Measurements from ENCODE around the gene TNS3.

The TNS3 gene

DNA sequence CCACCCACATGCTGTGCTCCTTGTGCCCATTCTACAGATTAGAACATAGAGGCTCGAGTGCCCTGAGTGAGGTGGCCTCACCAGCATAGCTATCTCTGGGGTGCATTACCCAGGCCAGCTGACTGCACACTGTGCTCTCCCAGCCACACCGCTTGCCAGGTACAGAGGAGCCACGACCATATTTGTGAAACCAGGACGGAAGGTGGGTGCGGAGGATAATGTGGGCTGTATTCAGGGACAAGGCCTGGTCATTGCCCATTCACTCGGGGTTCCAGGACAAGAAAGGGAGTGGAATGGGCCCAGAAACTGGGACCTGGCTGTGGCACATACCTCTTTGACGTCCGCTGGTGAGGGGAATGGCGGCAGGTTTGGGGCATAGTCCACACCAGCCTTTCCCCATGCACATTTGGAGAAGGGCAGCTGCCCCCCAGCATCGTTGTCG lies 236.0 kb downstream of the TNS3 start:
- DNase-seq, result no peak

DNA sequence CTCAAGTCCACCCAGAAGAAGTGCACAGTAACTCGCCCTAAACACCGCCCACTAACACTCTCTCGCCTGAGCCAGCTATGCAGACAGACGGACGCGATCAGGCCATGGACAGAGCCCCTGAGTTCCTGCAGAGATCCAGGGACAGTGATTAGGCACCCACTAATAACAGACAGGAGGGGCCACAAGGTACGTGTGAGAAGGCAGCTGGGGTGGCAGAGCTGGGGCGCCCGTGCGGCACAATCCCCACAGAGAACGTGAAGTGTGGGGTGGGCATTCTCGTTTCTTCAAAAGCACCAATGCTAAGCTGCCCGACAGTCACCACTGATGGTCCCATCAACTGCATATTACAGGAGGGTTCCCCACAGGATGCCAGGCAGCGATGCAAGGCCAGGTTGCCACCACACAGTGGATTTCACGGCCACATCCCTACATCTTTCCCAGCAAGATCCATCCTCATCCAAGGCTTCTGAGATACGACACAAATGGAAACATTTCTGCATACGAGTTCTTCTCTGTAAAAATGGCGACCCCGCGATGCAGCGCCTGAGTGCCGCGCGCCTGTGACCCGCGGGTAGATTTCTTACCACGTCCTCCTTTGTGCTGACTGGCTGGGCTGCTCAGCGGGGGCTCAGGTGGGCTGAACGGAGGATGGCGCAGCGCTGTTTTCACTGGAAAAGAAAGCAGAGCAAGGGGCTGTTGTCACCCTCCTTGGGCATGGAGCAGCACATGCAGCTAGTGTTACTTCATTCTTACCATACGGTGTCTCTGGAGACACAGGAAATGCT lies 237.5 kb downstream of the TNS3 start:
- no peak for DNase-seq

DNA sequence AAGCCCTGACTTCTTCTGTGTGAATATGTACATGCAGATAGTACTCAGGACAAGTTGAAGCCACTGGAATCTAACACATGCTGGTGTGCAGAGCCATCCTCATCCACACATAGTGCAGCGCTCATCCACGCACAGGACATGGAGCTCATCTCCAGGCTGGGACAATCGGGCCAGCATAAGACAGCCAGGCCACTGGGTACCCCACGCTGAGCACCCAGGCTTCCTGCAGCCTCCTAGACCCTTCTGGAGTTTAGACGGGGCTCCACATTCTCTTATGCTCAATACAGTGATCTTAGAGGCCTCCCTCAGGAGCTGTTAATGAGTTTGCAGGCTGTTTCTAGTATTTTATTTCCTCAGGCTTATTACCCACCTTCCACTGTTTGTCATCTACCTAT lies 238.9 kb downstream of the TNS3 start:
- no peak for DNase-seq

DNA sequence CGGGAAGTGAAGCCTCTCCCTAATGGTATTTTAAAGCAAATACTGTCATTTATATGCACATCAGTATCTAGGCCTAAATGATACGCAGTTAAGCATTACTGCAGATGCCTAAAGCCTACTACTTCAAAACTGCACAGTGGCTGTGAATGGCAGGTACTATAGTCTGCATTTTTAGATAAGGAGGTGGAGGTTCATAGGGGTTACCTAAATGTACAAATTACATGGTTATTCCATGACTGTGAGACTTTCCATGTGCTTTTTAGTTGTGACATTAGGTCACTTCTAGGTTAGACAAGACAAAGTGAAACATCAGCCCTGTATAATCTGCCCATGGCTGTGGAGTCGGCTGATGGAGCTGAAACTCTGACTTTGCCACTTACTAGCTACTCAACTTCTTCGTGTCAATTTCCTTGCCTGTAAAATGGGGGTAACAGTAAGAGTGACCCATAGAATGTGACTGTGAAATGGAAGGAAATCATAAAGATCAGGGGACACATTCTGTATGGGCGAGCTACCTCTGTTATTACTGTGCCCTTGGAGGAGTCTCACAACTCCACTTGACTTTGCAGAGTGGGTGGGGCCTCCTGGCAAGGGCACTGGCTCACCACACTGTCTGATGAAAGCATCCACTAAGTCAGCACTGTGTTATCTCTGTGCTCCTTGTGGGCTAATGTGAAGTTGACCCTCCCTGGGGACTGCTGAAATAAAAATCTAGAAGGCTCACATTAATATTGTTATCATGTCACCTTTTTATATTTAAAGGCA lies 239.4 kb downstream of the TNS3 start:
- DNase-seq, result no peak

DNA sequence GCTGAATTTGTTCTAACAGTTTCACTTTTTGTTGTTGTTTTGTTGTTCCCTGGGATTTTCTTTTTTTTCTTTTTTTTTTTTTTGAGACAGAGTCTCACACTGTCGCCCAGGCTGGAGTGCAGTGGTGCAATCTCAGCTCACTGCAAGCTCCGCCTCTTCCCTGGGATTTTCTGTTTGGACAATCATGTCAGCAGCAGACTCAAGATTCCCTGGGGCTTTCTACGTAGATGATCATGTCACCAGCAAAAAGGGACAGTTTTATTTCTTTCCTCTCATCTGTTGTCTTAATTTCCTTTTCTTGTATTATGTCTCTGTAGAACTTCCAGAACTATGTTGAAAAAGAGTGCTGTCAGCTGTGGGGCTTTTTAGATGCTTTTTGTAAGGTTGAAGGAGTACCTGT lies 241.4 kb downstream of the TNS3 start:
- DNase-seq, result no peak

DNA sequence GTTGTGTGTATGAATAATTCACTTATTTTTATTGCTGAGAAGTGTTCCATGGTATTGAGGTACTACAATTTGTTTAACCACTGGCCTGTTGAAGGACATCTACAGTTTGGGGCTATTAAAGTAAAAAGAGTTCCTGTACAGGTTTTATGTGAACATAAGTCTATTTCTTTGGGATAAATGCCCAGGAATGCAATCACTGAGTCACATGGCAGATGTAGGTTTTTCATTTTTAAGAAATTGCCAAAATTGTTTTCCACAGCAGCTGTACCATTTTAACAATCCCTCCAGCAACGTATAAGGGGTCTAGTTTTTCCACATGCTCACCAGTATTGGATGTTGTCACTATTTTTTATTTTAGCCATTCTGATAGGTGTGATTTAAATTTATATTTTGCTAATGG lies 243.9 kb downstream of the TNS3 start:
- DNase-seq, result no peak

DNA sequence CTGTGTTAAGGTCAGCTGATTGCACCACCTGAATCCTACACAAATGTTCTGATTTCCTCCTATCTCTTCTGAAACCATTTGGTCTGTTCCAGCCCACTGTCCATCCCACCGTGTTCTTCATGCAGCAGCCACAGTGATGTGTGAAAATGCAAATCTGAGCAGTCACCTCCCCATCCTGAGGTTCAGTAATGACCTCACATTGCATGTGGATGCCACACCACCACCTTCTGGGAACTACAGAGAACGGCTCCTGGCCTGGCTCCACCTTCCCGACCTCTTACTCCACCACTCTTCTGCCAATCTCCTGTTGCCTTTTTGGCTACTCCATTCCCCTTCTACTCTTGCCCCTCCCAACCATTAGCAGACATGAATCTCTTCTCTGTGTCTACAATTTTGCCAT lies 244.4 kb downstream of the TNS3 start:
- DNase-seq, result no peak

DNA sequence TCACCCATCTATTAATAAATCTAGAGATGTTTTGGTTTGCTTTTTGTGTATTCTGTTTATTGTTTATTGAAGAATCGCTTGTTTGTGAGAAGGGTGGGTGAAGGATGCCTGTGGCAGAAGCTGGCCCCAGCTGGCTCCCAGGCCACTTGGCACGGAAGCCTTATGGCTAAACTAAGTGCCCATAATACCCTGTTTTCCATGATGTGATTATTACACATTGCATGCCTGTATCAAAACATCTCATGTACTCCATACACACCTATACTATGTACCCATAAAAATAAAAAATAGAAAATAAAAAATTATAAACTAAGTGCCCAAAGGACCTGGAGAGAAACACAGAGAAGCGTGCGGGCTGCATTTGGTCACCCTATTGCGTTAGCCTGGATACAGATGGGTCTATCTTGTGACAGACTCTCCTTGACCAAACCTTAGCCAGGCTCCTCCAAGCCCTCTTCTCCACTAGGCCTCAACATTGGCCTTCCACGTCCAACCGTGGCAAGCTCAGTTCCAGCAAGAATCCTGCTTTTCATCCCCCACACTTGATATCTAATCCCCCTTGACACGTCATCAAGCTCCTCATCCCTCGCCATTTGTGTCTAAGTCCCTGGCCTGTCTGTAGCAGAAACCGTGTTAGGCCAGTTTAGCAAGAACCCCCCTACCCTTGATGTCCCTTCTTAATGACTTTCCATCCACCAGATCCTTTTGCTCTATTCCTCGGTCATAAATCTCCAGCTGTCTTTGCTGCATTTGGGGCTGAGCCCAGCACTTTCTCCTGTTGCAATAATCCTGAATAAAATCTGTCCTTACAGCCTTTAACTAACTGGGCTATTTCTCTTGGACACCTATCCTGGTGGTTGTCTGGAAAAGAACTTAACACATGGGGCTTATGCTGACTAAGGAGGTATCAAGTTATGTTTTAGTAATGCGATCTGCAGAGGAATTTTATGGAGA lies 245.2 kb downstream of the TNS3 start:
- no peak for DNase-seq

DNA sequence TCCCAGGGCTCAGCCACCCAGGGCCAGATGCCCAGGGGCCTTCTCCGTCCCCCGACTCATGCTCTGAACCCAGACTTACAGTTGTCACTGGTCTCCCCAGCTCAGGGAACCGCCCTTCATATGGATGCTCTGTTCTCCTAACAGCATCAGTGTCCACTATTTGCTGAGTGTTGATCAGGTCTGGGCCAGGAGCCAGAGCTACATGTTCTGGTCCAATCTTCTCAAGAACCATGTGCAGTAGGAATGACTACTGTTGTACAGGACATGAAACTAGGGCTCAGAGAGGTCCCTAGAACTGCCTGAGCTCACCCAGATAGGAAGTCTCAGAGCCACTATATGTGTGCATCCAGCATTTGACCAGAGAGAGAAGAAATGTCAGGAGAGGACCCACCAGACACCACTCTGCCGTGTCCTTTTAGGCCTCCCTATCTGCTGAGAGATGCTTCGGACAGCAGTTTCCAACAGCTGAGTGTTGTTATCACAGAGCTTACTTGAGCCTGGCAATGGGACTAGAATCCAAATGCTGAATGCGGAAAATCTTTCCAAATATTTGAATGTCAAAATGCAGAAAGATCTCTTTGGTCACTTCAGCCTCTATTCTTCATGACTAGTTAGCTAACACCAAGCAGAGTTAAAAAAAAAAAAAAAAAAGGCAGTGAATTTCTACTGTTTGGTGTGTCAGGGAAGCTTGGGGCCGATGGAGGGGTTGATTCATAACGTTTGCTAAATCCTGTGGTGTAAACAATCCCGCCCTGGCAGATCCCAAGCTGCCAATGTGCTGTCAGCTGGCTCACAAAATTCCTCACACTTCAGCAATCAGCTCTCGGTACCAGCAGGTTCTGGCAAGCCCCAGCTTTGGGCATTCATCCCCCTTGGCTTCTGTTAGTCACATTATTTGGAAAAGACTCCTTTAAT lies 246.1 kb downstream of the TNS3 start:
- DNase-seq, result no peak

DNA sequence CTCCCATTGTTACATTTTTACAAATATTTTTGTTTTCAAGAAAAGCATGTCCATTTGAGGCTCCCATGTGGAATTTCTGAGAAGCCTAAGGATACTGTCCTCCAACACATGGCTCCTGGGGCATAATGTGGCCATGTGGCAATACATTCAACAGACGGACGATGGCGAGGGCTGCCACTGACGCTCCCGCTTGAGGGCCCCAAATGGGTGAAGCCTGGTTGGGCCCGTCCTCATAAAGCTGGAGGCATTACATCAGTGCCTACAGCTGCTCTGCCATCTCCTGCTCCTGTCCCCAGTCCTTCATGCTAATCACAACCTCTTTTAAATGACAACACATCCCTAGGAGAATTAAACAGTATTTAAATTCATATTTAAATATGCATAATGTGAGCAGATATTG lies 246.8 kb downstream of the TNS3 start:
- no peak for DNase-seq

DNA sequence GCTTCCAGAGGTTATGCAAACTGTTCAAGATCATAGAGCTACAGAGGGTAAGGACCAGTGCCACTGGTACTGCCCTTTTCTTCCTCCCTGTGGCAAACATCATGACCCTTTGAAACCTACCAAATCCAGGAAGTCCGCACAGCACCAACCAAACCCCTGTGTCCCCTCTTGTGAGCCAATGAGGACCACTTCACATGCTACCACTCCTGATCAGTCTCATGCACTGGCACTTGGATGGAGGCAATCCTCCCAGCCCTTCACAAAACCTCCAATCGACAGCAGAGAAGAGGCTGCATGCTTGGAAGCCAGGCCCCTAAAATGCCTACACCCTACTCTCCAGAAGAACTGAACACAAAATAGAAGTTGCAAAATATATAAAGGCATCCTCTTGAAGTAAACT lies 248.0 kb downstream of the TNS3 start:
- no peak for DNase-seq

DNA sequence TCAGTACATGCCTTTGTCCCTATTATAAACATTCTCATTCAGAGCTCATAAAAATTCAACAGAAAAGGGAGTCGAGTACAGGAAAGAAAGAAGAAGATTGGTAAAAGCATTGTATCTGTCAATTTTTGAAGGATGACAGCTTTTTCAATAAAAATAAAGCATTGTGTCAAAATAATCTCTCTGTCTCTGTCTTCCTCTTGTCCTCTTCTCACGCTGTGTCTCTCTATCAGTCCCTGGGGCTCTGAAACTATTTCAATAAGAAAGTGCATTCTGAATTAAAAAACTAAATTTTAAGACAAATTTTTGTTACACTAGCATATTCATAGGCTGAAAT lies 248.4 kb downstream of the TNS3 start:
- DNase-seq, result no peak

DNA sequence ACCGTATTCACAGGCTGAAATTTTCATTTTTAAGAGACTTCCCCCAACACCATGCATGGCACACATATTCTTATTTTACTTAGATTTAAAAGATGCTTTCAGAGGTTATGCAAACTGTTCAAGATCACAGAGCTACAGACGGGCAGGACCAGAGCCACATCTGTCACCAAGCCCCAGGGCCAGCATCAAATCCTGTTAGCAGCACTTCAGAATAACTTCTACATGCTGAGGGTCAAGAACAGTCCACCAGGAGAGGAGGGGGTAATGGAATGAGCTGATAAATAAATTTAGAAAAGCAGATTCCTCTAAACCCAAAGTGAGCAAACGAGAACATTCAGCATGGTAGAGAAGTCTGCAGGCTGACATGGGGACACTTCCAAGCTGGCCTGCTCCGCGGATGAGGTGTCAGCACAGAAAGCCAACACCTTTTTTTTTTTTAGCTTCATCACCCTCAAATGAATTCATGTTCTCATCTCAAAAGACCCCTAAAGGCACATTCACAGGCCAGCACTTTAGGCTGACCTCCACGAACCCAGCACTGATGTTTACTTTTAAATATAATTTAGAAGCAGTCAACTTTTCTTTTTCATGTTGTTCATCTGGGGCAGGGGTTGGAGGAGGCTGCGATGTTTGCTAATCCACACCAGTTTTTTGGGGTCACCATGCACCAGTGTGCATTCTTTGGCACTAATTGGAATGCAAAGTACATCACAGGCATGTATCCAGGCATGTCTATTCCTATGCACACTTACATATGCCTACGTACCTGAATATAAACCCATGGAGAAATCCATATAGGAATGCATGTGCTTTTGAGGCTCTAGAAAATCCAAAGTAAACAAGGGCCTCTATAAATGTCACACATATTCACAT lies 249.0 kb downstream of the TNS3 start:
- DNase-seq, result no peak

DNA sequence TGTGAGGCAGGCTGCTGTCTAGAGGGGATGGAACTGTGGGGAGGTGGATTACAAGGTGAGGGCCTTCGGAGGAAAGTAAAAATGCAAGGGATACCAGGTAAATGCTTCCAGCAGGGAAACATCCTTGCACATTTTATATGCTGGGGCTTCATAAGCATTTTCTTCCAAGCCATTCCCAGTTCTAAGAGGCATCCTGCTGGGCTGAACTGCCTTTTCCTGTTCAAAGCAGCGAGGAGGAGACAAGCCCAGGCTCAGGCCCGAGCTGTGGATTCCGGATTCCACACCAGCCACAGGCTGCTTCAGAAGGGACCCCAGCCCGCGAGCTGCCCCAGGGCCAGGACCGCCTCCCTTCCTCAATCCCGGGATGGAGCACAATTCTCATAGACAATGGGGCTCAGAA lies 249.7 kb downstream of the TNS3 start:
- DNase-seq, result no peak

DNA sequence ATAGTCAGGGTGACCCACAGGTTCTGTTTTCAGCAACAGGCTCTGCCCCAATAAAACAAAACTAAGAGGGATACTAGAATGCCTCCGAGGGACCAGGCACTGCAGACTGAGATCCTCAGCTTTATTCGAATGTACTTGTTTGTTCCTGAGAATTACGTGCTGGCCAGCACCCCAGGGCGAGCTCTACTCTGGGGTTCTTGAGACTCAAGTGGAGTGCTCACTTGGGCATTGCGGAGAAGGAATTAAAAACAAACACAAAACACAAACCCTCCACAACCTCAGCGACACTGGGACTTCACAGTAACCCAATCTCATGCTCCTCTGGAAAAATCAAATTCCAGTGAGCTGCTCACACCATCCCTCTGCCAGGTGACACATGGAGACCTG lies 250.7 kb downstream of the TNS3 start:
- DNase-seq, result no peak

DNA sequence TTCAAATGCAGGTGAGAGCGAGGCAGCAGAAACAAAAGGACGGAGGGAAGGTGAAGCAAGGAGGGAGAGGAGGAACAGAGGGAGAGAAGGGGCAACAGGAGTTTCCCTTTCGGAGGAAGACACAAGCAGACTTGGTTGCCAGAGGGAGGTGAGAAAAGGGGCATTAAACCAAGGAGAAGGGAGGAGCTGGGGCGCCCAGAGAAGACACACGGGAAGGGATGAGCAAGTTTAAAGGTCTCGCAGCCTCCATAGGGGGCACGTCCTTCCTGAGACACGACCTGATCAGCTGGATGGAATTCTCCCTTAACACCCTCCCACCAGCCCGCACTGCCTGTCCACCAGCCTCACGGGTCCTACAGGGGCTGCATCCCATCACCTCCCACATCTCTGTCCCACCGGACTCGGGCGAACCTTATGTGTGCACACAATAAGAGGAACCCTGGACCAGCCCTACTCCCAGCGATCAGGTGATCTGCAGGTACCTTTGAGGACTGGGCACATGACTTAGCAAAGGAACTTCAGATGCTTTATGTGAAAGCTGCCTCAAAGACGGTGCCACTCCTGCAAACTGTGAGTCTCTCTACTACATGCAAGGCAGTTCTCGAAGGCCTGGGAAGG lies 251.2 kb downstream of the TNS3 start:
- no peak for DNase-seq

DNA sequence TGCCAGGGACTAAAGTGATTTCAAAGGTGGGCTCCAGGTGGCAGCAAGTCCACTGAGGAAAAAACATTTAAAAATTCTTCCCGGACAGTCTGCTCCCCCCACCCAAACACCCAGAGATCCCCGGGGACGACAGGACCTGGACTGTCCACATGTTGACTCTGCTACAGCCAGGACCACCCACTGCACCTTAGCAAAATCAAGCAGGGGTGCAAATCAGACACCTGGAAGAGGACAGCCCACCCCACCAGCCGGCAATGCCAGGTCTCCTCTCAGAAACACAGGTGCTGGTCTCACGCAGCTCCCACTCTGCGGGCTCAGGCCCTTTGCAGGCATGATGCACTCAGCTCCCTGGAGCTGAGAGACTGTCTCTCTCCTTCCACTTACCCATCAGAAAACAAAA lies 251.9 kb downstream of the TNS3 start:
- DNase-seq, result no peak

DNA sequence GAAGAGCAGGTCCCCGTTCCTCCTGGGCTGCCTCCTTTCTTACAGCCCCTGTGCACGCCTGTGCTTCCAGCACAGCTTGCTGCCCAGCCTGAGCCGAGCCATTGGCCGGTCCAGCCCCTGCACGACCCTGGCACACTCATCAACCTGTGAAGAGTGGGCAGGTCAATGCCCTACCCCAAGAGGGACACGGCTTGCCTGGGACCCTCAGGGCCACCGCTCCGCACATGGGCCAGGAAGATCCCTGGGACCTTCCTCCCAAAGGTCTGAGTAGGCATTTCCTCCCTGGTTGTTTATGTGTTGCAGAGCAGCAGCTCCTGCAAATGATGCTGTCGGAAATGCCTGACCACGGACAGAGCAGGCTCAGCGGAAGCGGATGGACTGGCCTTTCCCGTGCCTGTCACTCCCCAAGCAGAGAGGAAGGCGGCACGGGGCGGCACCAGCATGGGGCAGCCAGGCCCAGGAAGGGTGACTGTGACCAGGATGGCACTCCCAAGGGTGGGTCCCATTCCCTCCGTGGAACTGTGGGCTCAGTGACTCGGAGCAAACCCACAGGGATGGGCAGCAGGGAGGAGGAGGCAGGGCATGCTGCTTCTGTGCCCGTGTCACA lies 252.5 kb downstream of the TNS3 start:
- DNase-seq, result no peak

DNA sequence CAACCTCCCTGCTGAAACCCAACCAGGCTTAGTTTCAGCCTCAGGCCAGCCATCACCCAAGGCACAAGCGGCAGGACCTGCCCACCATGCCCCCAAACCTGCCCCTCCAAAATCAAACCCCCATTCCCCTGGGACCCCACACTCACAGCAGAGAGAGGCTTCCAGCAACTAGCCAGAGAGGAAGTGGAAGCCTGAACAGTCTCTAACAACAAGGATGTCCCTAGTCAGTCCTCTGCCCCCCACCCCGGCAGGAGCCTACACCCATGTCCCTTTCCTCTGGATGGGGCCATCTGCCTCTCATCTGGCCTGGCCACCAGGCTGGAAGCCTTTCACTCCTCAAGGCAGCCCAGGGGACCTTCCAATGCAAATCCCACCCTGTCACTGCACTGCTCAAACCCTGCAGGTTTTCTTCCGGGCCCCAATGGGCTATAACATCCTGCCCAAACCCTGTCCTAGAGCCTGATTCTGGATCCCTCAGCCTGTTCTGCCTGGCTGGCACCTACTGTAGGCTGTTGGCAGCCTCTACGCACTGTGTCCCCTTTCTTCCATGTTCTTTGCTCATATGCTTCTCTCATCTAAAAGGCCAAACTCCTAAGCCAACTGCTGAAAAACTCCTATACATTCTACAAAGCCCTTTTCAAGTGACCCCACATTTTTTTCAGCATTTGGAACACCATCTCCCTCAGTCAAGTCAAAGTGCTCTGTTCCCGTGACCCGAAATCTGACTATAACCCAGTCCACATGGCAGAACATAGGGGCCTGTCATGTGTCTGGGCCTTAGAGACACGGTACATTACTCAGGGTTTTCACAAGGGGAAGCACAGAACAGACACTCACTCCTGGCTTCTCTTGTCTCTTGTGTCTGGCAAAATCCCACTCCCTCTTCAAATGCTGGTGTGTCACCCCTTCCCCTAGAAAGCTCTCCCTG lies 253.3 kb downstream of the TNS3 start:
- no peak for DNase-seq
